Caki2 (cell line): Measurements from ENCODE around the gene ADAM10. TPM values are rescaled to one million over a fixed set of nuclear protein-coding genes. Genes with fewer than 3 reads are reported as not detected.
"Not testable (repeated sequence)": the region's sequence is repeated elsewhere in the genome, so short reads cannot be mapped to it uniquely, and the experiment has no call there.

Experiments used
- DNase-seq: peaks from one replicate; pipeline ENCODE4 v3.0.0-alpha.2; 2015; ENCODE audit warnings: low read depth
- in situ Hi-C: cut with HindIII; loops from 2 replicates; pipeline ENCODE4 v1.10.0; 2016; ENCODE audit warnings: low sequenced_read_pairs, low pct_unique_long_range_greater_than_20kb, mixed read lengths
- total RNA-seq: library from RNA; depleted of rRNA; stranded (reverse); fragments of >200 nt; shearing (Covaris generic); gene quantifications from 2 replicates; pipeline ENCODE4 v1.2.3, GENCODE V29; 2014; ENCODE audit warnings: low replicate concordance

Gene ADAM10
- total RNA-seq, 1 experiment from 2014 or later = 180 TPM

- in situ Hi-C loops = no loop called here
- DNase-seq = no peak
These were observed 118.2 kb downstream of the ADAM10 start for GRCh38 chr15:58631319-58631718.

DNA sequence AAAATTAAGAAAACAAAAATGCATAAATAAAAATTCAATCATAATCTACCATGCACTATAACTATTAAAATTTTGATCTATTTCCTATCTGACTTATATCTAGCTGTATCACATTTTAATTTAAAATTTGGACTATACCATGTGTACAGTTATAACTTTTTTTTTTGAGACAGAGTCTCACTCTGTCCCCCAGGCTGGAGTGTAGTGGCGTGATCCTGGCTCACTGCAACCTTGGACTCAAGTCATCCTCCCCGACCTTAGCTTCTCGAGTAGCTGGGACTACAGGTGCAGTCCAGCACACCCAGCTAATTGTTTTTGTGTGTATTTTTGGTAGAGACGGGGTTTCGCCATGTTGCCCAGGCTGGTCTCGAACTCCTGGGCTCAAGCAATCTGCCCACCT, 119.9 kb downstream of the ADAM10 start:
- in situ Hi-C loops = no loop called here
- DNase-seq = no peak

- no peak for DNase-seq
- in situ Hi-C loops = no loop called here
These were observed 121.1 kb downstream of the ADAM10 start for GRCh38 chr15:58628206-58628947.

DNA sequence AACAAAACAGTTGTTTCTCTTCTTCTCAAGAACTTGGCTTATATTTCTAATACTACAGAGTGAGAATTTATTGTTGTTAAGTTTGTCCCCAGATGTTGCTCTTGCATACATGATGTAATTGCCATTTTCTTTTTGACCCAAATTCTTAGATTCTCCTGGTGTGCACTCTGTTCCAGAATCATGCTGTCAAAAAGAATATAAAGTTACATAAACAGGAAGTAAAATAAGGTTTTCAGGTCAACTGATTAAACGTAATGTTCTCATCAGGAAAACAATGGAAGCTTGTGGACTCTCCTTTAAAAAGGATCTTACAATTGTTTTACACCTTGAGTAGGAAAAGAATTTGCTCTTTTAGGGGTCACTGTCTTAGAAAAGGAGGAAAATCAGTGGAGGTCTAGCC, 121.8 kb downstream of the ADAM10 start:
- in situ Hi-C loops = no loop called here
- DNase-seq = no peak

GRCh38 chr15:58627046-58627445, 122.5 kb downstream of the ADAM10 start:
- in situ Hi-C loops = no loop called here
- DNase-seq = no peak

- no peak for DNase-seq
- in situ Hi-C loops = no loop called here
These were observed 123.1 kb downstream of the ADAM10 start for GRCh38 chr15:58626378-58626777.

DNA sequence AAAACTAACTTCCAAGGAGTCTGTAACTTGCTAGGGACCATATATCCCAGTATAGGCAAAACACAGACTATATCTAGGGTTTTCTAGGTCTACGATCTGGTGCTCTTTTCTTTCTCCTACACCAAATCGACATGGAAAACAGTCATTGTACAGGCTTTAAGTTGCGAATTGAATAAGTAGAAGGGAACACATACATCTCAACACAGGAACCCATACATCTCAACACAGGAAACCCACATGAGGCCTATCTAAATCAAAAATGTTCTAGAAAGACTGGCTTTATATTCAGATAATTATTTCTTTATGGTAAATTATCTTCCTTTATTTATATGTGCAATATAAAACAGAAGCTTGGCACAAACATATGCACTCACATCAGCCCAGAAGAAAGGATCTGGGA, 126.6 kb downstream of the ADAM10 start:
- in situ Hi-C loops = no loop called here
- DNase-seq = no peak

GRCh38 chr15:58620268-58620667, 129.2 kb downstream of the ADAM10 start:
- DNase-seq, in situ Hi-C loops: not testable (repeated sequence)

- no peak for DNase-seq
- in situ Hi-C loops = no loop called here
These were observed 133.3 kb downstream of the ADAM10 start for GRCh38 chr15:58616171-58616570.

DNA sequence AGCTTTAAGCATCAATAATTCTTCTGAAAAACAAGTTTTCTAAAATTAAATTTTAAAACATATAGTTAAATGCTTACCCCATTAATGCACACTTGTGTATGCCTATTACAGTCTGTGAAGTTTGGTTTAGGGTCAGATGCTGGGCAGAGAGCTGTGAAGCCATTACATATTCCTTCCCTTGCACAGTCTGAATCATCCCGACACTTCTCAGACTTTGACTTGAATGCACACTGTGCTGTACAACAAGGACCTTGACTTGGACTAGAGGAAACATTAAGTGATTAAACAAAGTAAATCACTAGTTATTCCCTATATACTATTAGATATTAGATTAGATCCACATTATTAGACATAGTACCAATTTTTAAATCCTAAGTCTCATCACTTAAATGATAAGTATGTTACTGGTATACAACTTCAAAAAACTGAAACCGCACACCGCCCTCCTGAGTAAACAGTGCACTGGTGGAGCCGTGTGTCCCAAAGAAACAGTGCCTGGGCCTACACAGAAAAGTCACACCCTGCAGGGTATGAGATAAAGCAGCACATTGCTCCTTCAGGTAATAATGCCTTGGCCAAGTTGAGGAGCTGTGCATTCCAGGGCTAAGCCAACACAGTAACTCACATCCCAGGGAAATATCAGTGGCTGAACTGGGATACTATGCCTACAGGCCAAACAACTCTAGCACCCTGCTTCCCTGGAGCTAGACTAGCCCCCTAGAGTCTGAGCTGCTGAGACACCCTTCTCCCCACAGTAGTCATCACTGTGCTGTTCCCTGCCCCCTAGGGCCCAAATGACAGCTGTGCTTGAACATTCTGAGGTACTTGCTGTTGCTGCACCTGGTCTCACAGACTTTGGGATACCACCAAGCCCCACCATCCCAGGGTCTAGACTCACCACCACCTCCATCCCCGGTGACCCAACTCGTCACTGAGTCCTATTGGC, 137.5 kb downstream of the ADAM10 start:
- in situ Hi-C loops = no loop called here
- DNase-seq = no peak

GRCh38 chr15:58608711-58609110, 140.8 kb downstream of the ADAM10 start:
- in situ Hi-C loops = no loop called here
- DNase-seq = no peak

GRCh38 chr15:58608129-58608590, 141.3 kb downstream of the ADAM10 start:
- no peak for DNase-seq
- in situ Hi-C loops = no loop called here

GRCh38 chr15:58606577-58607080, 142.9 kb downstream of the ADAM10 start:
- in situ Hi-C loops = no loop called here
- DNase-seq = no peak

DNA sequence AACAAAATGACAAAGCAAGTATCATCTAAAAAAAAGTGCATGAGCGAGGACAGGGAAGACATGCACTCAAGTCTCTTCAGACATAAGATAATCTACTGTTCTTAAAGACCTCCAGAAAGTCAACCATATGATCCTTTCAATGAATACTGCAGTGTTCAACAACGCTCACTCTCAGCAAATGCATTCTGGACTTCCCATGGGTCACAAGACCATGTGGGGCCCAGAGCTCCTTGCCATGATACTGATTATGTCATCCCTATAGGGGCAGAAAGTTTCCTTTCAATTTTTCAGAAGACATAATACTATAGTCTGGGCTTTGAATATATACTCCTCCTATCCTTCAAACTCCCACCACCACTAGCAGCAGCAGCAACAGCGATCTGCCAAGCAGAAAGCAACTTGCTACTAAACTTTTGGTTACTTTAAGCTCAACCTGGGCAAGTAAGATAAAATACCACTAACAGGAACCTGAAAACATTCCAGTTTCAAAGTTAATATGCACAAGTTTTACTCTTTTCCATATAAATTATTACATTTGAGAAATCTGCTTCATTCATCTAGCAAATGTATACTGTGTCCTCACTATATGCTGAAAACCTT, 143.5 kb downstream of the ADAM10 start:
- DNase-seq = no peak
- in situ Hi-C loops = no loop called here

DNA sequence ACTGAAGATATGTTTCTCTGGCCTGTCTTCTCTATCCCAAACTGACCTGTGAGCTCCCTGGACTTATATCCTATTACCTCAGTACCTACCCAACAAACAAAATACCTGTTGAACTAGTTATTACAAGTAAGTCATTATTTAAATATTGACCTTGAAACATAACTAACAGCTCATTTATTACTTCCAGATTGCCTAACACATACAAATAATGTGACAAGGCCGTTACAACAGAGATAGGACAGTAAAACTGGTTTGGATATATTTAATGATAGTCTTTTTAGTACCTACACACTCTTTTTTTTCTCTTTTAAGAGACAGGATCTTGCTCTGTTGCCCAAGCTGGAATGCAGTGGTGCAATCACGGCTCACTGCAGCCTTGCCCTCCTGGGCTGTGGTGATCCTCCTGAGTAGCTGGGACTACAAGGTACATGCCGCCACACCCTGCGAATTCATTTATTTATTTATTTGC, 145.0 kb downstream of the ADAM10 start:
- in situ Hi-C loops = no loop called here
- DNase-seq = no peak

GRCh38 chr15:58603927-58604326, 145.6 kb downstream of the ADAM10 start:
- in situ Hi-C loops, DNase-seq: not testable (repeated sequence)

- DNase-seq = no peak
- in situ Hi-C loops = no loop called here
These were observed 146.7 kb downstream of the ADAM10 start for GRCh38 chr15:58602823-58603222.

GRCh38 chr15:58598829-58599210, 150.7 kb downstream of the ADAM10 start:
- in situ Hi-C loops = no loop called here
- DNase-seq = no peak
